ENCODE results near the gene FAM3B.

The FAM3B gene

DNA sequence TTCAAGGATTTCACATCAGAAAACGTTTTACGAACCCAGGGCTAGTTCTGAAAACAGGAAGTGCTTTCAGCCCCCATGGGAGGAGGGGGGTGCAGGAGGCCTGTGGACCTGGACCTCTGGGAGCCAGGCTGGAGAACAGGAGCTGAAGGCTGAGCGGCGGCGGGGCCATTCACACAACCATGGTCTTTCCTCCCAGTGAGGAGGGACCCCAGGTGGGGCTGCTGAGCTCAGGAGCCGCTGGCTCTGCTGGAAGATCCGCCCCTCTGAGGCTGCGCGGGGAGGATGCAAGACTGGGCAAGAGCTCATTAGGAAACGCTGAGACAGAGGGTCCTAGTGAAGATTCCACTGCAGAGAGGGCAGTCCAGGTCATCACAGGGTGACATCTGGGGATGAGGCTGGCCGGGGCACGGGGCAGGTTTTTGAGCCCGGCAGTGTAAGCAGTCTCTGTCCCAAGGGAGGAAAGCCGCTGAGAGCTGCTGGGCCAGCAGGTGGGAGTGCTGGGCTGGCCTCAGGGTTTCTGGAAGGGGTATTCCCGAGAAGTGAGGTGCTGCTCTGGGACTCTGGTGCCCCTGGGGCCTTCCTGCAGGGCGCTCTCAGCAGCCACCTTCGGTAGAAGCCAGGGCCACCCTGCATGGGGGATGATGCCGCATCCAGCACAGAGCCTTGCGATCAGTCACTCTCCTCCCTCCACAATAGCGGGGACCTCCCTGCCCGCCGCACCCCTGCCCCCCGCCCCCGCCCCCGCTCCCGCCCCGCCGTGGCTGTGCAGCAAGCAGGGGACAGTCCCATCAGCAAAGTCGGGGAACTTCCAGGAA lies 52.7 kb downstream of the FAM3B start:
- peak; percentile 84 for DNase-seq (ENCODE audit: low spot score)

DNA sequence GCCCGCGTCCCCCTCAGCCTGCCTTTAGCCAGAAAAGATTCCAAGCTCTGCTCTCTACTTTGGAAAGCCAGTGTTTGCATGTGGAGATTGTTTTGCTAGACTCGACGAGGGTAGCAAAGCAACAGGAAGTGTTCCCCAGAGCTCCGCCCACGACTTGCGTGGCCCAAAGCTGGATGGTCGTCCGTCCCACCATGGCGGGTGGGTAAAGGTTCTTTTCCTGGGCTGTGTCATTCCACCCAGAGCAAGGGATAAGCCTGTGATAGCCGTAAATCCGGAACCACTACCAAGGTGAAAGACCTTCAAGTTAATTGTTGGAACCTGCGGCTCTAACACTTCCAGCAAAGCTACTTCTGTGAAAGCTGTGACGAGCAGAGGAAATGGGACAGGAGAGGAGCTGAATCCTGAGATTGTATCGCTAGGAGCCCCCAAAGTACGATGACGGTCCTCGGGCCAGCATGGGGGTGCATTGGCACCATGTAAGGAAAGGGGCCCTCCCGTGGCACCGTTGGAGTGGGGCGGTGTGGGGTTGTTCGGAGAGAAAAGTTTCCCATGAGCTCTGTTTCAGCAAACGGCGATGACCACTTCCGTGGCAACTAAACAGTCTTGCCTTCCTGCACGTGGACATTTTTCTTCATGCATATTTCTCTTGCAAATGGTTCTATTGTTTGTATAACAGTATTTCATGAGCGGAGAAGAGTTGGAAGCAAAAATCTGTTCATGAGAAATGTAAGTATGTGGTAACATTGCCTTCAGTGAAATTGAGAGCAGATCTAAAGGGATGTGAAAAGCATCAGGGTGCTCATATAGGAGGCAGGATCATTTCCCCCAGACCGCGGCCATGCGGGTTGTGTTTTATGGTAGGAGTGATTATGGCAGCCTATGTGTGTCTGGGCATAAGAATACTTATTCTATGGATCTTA lies 53.6 kb downstream of the FAM3B start:
- DNase-seq (ENCODE audit: low spot score), result peak; percentile 52

DNA sequence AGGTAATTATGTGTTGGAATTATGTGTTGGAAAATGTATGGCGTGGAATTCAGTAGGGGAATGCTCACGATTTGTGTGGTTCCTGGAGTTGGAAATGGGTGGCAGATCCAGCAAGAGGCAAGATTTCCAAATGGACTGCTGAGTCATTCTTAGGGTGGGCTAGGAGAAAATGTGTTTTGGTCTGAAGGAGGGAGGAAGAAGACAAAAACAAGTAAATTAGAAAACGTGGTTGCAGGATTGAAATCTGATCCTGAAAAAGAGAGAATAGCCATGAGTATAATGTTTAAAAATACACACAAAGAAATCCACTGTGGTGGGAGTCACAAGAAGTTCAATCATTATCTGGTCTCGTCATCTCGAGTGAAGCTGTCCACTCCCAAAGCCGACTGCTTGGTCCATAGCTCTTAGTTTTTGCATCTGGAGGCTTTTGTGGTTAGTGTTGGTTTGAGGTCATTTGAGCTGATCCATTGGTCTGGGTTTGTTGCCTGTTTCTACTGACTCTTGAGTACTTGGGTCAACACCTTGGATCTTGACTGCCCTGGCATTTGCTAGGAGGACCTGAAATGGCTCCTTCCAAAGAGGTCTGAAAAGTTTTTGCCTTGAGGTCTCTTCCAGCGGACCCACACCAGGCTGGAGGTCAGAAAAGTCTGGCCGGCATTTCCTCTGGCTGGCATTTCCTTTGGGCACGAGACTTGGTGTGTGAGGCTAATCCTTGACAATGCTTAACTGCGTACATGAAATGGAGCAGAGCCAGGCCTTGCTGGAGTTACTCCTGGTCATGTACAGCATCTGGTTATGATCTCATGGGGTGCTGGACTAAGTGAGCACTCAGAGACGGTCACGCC lies 54.5 kb downstream of the FAM3B start:
- no peak for DNase-seq (ENCODE audit: low spot score)

DNA sequence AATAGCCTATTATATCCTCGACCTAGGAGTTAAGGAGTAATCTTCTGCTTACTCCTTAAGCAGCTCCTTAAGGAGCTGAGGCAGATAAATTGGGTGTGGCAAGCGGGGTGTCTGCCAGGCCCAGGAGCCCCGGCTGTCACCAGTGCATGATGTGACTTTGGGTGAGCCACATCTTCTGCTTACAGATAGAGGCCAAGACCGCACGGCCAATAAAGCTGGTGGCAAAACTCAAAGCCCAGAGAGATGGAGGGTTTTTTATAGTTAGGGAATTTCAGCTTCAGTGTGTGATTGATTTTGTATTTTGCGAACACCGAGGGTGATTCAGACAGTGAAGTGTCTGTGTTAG lies 55.1 kb downstream of the FAM3B start:
- no peak for DNase-seq (ENCODE audit: low spot score)

DNA sequence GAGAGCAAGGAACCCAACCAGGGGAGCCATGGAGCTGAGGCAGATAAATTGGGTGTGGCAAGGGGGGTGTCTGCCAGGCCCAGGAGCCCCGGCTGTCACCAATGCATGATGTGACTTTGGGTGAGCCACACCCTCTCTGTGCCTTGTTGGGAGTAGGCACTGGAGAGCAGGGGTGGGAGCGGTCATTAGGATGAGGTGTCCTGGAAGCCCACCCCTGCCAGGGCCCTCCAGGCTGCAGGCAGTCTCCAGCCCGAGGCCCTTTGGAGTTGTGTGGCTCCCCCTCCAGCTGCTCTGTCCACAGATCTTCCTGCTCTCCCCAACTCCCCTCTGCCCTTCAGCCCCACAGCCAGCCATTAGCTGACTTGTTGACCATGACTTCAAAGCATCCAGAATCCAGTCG lies 56.7 kb downstream of the FAM3B start:
- no peak for DNase-seq (ENCODE audit: low spot score)

DNA sequence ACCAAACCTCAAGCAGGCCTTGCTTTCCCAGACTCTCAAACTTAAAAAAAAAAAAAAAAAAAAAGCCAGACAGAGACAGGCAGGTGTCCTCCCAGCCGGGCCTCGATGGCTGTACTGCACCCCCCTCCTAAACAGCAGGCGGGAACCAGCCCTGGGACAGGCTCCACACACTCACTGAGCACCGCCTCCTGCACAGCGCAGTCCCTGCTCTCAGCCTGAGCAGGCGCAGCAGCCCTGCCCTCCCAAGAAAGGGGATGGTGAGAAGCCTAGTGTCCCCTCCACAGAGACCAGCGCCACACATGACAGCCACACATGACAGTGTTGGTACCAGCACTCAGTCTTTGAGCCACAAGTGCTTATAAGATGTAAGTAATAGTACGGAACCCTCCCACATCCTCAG lies 57.2 kb downstream of the FAM3B start:
- no peak for DNase-seq (ENCODE audit: low spot score)

DNA sequence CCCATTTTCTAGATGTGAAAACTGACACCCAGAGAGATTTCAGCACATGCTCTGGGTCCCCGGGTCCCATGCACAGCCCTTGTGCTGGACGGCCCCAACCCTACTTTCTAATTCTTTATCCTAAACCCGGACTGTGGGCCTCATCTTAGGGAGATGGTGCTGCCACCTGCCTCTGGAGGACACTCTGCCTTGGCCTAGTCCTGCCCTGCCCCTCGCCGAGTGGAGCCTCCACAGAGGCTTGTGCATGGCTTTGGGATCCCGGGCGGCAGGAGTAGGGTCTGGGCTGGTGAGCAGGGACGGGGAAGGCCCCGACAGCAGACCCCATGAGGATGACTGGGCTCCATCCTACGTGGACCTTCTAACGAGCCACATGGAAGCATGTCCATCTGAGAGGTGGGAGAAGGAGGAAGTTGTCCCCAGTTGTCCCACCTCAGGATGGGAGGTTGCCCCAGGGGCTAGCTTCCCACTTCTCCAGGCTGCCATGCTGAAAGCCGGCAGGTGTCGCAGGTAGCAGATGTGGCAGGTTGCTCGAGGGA lies 57.6 kb downstream of the FAM3B start:
- no peak for DNase-seq (ENCODE audit: low spot score)

DNA sequence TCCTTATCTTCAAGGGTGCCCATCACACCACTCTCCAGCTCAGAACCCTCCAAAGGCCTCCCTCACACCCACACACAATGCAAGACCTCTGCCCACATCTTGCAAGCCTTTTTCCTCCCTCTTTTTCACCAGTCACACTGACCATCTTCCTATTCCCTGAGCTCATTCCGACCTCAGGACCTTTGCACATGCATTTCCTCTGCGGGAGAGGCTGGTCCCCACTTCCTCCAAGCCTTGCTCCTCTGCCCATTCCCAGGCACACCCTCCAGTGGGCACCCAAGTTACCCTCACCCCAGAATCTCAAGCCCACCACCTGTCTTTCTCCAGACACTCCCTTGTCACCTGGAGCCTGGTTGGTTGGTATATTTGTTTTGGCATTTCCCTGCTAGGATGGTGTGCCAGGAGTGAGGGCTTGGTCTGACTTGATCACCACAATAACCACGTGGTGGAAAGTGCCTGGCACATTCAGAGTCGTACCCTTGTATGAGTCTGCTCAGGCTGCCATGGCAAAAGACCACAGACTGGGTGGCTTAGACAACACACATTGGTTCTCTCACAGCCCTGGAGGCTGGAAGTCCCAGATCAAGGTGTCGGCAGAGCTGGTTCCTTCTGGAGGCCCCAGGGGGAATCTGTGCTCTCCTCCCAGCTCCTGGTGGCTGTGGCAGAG lies 58.4 kb downstream of the FAM3B start:
- no peak for DNase-seq (ENCODE audit: low spot score)

DNA sequence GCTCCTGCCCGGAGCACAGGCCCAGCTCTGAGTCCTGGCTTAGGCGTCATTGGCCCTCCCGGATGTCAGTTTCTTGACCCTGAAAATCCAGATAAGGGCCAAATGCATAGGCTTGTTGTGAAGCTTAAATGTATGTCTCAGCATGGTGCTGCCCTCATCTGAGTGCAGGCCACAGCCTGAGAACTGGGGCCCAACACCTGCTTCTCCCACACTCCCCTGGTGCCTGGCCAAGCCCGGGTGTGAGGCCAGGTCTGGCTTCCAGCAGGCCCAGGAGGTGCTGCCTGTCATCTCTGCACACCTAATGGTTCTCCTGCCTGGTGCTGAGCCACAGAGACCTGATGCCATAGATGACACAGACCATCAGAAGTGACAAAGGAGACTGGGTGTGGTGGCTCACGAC lies 59.3 kb downstream of the FAM3B start:
- no peak for DNase-seq (ENCODE audit: low spot score)

DNA sequence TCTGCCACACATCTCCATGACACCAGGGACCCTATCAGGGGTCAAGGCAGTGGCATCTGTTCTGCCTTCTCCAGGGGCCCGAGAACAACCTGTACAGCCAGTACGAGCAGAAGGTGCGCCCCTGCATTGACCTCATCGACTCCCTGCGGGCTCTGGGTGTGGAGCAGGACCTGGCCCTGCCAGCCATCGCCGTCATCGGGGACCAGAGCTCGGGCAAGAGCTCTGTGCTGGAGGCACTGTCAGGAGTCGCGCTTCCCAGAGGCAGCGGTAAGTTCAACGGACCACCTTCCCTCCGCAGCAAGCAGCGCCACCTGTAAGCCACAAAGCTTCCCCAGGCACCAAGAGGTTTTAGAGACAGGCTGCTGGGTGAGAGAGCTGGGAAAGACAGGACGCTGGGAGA lies 61.1 kb downstream of the FAM3B start:
- DNase-seq (ENCODE audit: low spot score), result no peak

DNA sequence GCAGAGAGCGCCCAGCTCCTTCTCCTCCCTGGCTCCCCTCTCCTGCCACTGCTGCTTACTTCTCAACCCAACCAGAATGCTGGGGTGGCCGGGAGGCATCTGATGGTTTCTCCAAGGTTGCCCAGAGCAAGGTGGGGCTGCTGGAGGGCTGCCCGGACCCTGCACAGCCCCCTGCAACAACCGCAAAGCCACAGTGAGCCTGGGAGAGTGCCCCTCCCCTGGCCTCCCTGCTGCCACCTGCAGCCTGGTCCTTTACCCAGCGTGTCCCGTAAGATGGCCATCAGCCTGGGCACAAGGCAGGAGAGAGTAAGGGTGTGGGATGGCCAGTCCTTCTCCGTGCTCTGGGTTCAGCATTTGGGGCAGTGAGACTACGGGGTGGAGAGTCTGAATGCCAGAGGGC lies 62.2 kb downstream of the FAM3B start:
- peak; percentile 33 for DNase-seq (ENCODE audit: low spot score)

DNA sequence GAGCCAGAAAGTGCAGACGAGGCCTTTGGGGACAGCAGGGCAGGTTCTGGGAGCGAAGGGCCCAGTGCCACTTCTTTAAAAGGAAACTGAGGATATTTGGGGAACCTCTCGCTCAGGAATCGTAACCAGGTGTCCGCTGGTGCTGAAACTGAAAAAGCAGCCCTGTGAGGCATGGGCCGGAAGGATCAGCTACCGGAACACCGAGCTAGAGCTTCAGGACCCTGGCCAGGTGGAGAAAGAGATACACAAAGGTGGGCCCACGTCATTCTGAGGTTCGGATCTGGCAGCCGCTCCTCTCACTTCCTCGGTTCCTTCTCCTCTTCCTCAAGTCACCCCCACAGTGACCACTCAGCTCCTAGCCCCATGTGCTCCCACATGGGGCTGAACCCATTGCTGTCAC lies 63.3 kb downstream of the FAM3B start:
- DNase-seq (ENCODE audit: low spot score), result no peak

DNA sequence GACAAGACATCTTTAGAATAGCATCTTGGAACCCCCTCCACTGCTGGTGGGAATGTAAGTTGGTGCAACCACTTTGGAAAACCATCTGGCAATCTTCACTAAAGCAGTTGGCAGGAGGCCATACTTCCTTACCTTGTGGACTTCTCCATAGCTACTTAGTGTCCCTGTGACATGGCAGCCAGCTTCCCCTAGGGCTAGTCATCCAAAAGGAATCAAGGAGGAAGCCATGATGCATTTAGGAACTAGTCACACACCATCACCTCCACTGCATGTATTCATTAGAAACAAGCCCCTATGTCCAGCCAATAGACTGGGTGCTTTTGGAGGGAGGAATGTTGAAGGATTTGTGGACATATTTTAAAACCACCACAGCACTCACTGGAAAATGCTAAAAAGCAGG lies 65.1 kb downstream of the FAM3B start:
- no peak for DNase-seq (ENCODE audit: low spot score)

DNA sequence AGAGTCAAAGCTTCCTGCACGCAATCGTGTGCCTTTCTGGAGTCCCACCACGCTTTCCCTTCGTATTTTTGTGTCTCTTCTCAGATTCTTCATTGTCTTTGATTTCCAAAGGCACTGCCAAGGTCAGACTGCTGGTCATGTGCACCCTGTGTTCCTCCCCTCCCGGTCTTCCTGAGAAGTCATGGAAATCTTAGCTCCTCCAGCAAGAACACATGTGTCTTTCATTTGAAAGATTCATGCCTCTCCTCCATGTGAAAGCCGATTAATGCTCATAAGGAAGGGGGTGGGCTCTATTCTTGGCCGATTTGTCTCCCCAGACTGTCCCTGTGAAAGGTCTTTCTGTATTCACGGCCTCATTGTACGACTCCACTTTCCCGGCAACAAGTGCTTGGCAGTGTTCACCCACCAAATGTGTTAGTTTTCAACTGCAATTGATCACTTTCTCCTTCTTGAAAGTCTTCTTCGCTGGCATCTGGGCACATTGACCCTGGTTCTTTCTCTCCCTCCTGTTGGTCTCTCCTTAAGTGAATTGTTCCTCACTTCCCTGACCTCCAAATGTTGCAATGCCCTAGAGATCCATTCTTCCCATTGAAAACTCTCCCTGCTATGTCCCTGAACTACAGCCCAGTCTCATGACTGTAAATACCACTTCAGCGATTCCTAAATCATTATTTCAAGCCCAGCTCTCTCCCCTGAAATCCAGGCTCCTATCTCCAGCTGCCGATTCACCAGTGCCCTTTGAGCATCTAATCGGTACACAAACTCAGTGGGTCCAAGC lies 70.6 kb downstream of the FAM3B start:
- DNase-seq (ENCODE audit: low spot score), result no peak

DNA sequence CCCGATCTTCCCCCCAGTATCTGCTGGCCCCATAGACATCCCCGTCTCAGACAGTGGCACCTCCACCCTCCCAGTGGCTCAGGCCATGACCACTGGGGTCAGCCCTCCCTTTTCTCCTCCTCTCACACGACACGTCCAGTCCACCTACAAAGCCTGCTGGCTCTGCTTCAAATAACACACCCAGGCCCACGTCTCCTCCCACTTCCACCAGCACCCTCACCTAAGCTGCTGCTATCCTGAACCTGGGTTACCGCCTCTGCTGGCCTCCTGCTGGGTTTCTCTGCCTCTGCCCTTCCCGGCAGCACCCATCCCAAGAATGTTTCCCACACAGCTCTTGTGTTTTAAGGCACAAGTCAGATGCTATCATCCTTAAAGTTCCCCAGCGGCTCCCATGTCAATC lies 71.2 kb downstream of the FAM3B start:
- DNase-seq (ENCODE audit: low spot score), result no peak

DNA sequence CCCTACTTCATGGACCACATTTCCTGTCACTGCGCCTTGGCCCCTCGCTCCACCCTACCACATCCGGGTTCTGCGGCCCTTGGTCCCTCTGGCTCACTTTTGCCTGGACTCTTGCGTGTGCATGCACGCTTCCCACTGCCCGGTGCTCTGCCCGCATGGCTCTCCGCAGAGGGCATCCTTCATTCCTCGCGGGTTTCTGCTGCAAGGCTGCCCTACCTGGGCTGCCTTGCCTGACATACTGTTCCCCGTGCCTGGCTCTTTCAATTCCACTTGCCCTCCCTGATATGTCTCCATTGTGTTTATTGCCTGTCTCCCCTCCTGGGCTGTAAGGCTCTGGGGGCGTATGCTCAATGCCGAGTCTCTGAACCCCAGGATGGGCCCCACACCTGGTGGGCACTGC lies 71.7 kb downstream of the FAM3B start:
- no peak for DNase-seq (ENCODE audit: low spot score)

DNA sequence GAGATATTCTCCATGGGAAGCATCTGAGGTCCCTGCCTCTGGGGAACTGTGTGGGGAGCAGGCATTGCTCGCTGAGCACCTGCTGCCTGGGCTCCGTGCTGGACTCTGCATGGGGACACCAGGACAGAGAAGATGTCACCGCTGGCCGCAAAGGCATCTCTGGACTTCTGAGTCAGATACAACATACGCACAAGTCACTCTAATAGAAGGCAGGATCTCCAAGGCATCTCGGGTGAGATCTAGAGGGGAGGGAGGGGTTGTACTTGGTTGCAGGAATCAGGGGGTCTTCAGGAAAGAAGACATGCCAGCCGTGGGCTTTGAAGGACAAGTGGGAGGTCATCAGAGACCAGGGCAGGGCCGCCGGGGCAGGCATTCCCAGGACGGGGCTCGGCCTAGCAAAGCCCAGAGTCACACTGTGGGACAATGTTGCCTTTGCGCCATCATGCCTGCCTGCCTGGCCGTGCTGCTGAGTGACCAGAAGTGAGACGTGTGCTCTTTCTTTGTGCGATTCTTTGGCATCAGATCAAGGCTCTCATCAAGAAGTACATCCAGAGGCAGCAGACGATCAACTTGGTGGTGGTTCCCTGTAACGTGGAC lies 73.5 kb downstream of the FAM3B start:
- no peak for DNase-seq (ENCODE audit: low spot score)

DNA sequence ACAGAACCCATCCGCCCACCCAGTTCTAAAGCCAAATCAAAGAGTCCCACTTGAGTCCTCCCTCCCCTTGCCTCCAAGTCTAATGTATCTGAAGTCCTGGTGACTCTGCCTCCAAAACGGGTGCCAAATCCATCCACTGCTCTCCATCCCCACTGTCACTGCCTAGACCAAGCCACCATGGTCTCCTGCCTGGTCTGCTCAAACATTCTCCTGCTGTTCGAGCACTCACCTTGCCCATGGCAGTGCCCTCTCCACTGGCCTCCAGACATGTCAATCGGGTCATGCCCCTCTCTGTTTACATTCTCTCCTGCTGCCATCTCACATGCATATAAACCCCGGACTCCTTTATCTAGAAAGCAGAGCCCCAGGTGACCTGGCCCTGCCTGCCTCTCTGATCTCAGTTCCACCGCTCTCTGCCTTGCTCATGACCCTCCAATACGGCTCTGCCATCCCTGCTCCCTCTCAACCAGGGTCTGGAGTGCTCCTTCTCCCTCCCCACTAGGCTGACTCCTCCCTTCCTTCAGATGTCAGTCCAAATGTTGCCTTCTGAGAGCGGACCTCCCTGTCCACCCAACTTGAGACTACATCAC lies 77.4 kb downstream of the FAM3B start:
- DNase-seq (ENCODE audit: low spot score), result no peak

DNA sequence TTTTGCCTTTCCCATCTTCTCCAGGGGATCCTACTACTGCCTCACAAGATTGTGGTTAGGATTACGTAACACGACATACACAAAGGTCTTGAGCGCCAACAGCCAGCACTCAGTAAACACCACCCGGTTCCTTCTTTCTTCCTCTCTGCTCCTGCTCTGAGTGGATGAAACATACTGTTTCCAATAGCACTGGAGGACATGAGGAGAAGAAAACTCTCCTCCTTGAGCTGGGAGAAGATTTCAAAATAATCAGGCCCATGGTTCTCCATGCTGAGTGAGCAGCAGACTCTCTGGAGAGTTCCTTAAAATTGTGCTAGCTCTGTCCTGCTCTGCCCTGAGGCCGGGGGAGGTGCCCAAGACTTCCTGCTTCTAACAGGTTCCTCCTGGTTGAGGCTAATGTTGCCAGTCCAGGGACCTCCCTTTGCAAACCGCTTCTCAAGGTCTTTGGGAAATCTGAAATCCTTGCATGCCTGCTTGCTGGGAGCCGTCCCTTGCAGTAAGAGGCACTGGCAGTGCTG lies 80.0 kb downstream of the FAM3B start:
- DNase-seq (ENCODE audit: low spot score), result peak; percentile 37

DNA sequence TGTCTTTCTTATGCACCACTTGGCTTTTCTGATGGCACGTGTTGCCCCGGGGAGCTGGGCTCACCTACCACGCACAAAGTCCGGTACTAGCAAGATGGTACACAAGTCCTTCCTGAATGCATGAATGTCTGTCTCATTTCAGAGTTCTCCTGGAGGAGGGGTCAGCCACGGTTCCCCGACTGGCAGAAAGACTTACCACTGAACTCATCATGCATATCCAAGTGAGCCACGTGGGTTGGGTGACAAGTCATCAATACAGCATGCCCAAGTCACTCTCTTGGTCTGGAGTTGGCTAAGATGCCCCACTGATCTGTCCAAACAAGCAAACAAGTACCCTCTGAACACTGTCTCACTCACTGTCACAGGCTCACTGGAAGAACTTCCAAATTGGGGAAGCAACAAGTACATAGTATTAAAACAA lies 80.9 kb downstream of the FAM3B start:
- no peak for DNase-seq (ENCODE audit: low spot score)
